ENCODE results near the gene NABP1. TPM values are rescaled to one million over a fixed set of nuclear protein-coding genes. Genes with fewer than 3 reads are reported as not detected.

Gene NABP1
- total RNA-seq, 1 donor = 74.7 TPM

GRCh38 chr2:191649519-191649918 is 28.4 kb upstream of the NABP1 start:
- no peak for DNase-seq (ENCODE audit: low read depth)
- no peak for TF ChIP-seq CTCF (IDR thresholded peaks at IDR 0.05; ENCODE audit: insufficient read depth, low read length)
- no peak overlapping the region for H3K4me3 ChIP-seq (ENCODE audit: low read depth, low read length)

GRCh38 chr2:191650896-191651773 is 26.8 kb upstream of the NABP1 start:
- H3K4me3 ChIP-seq (ENCODE audit: low read depth, low read length) = no peak overlapping the region
- TF ChIP-seq CTCF (IDR thresholded peaks at IDR 0.05; ENCODE audit: insufficient read depth, low read length) = no peak
- peak; percentile 21 for DNase-seq (ENCODE audit: low read depth)

GRCh38 chr2:191653667-191654391 is 24.1 kb upstream of the NABP1 start:
- no peak for DNase-seq (ENCODE audit: low read depth)
- no peak for TF ChIP-seq CTCF (IDR thresholded peaks at IDR 0.05; ENCODE audit: insufficient read depth, low read length)

GRCh38 chr2:191656391-191656790 is 21.5 kb upstream of the NABP1 start:
- DNase-seq (ENCODE audit: low read depth) = peak; percentile 96
- H3K4me3 ChIP-seq (ENCODE audit: low read depth, low read length) = no peak overlapping the region
- no peak for TF ChIP-seq CTCF (IDR thresholded peaks at IDR 0.05; ENCODE audit: insufficient read depth, low read length)

More at GRCh38 chr2:191653667-191654391, 24.1 kb upstream of the NABP1 start:
- no peak overlapping the region for H3K4me3 ChIP-seq (ENCODE audit: low read depth, low read length)

- no peak overlapping the region for H3K4me3 ChIP-seq (ENCODE audit: low read depth, low read length)
- no peak for TF ChIP-seq CTCF (IDR thresholded peaks at IDR 0.05; ENCODE audit: insufficient read depth, low read length)
- no peak for DNase-seq (ENCODE audit: low read depth)
Measured at GRCh38 chr2:191656792-191657191, 21.1 kb upstream of the NABP1 start.

GRCh38 chr2:191657977-191658376 is 20.0 kb upstream of the NABP1 start:
- no peak overlapping the region for H3K4me3 ChIP-seq (ENCODE audit: low read depth, low read length)
- peak; percentile 84 for DNase-seq (ENCODE audit: low read depth)
- TF ChIP-seq CTCF (IDR thresholded peaks at IDR 0.05; ENCODE audit: insufficient read depth, low read length) = no peak
